Cerebellar cortex (tissue), 1 donor: Measurements from ENCODE around the gene CDK18.
A peak's percentile ranks its signal among the peaks of the same experiment; 100 is the strongest.

Experiments used
- DNase-seq: peaks from one replicate; pipeline ENCODE4 v3.0.0-alpha.2; 2015; ENCODE audit warnings: low spot score

The CDK18 gene

DNA sequence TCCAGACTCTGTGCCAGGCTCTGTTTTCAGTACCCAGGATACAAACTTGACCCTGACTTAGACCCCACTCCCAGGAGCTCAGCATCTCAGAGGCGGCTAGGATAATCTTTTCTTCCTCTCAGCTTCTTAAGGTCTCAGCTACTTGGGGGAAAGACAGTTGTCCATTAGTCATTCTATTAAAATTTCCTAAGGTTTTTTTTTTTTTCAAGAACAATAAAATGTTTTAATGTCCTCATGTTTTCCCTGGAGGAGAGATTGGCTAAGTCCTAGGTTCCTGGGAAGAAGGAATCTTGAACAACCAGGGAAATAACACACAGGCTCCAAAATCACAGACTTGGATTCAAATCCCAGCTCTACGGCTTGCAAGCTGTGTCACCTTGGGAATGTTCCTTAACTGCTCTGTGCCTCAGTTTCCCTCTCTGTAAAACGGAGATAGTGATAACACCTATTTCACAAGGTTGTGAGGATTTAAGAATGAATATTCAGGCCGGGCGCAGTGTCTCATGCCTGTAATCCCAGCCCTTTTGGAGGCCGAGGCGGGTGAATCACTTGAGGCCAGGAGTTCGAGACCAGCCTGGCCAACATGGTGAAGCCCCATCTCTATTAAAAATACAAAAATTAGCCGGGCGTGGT is 33.0 kb downstream of the CDK18 start:
- no peak for DNase-seq

DNA sequence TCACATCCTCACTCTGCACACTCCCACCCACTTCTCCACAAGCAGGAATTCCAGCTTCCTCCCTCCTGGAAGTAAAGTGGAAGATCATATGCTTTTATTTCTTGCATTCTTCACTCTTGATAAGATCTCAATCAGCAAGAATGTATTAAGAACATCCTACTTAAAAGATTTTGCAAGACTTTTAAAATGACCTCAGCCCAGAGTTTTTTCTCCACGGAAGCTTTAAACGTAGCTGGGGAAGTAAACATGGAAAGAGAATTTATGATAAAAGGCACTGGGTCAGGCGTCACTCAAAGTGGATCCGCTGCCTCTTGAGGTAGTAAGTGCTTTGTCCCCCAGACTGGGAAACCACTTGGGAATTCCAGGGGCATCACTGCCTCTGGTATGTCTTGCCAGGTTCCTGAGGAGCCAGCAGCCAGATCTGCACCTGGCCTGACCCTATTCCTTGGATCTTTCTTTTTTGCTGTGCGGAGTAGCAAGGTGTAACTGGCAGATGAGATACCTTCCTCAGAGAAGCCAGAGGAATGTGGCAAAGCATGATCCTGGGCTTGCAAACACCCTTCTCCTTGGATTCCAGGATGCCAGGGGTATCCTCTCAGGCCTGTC is 33.9 kb downstream of the CDK18 start:
- DNase-seq, result no peak

DNA sequence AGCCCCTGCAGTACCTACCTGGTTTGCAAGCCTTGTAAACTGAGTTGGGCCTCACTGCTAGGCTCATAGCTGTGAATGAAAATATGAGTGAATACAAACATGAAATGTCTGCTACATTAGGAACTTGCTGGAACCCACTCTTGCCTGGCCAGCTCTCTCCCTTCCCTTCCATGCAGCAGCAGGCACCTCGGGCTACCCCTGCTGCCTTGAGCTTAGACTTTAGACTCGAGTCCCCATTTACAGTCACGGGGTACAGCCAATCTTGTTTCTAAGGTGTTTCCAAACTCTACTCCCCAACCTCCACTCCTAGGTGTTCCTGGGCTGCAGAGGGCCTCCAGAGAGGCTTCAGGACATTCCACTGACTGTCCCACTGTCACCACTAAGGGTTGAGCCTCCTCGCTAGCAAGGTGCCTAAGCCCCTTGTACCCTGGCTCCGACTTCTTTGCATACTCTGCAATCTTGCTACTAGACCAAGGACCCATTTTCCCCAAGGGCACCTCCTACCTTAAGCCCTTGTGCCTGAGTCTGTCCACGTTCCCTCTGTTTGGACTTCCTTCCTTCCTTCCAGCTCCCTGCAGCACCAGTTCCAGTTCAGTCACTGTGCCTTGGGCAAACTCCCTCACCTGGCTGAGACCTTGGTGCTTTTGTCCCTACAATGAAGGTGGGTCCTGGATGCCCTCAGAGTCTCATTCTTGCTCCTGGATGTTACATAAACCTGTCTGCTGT is 36.9 kb downstream of the CDK18 start:
- DNase-seq, result no peak

DNA sequence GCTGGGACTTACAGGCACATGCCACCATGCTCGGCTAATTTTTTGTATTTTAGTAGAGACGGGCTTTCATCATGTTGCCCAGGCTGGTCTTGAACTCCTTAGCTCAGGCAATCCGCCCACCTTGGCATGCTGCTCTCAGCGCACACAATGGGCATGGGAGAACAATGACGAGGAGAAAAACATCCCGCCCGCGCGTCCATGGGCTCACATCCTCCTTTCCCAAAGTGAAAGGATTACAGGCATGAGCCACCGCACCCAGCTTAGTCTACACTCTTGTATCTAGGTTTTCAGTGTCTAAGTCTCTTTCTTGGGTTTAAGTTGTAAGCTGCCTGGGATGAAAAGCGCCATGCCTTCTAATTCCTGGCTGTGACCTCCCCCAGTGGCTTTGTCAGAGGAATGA is 37.9 kb downstream of the CDK18 start:
- DNase-seq, result no peak

DNA sequence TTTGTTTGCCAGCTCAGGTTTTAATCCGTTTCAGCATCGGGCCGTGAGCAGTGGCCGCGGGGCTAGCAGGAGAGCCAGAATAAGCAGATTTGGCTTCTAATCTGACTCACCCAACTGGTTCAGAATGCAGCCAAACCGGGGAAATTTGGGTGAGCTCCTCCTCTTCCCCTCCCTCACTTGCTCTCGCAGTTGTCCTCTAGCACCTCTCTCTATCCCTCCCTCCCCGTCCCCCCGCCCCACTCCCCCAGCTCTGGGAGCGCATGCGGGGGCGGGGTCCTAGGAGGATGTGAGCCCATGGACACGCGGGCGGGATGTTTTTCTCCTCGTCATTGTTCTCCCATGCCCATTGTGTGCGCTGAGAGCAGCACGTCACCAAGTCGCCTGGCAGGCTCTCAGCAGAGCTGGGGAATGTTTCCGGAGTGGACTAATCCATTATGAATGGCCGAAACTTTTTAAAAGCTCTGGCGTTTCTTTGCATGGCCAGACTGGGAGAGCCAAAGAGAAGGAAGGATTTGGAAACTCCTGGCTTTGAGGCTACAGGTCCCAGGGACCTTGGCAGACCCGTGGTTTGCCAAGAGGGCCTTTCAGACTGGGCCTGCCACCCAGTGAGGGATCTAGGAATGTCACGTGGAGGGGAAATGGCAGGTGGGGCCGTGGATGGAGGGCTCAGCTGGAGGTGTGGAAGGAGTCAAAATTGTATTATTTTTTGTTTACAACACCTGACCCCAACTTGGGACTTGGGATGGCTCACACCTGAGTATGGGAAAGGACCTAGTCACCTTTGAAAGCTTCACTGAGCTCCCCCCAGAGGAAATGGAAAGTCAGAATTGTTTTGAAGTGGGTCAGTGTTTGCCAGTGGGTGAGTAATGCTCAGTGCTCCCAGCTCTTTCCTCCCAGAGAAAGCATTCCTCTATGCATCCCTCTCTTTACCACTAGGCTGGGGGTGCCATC is 39.2 kb downstream of the CDK18 start:
- DNase-seq, result peak; percentile 66

DNA sequence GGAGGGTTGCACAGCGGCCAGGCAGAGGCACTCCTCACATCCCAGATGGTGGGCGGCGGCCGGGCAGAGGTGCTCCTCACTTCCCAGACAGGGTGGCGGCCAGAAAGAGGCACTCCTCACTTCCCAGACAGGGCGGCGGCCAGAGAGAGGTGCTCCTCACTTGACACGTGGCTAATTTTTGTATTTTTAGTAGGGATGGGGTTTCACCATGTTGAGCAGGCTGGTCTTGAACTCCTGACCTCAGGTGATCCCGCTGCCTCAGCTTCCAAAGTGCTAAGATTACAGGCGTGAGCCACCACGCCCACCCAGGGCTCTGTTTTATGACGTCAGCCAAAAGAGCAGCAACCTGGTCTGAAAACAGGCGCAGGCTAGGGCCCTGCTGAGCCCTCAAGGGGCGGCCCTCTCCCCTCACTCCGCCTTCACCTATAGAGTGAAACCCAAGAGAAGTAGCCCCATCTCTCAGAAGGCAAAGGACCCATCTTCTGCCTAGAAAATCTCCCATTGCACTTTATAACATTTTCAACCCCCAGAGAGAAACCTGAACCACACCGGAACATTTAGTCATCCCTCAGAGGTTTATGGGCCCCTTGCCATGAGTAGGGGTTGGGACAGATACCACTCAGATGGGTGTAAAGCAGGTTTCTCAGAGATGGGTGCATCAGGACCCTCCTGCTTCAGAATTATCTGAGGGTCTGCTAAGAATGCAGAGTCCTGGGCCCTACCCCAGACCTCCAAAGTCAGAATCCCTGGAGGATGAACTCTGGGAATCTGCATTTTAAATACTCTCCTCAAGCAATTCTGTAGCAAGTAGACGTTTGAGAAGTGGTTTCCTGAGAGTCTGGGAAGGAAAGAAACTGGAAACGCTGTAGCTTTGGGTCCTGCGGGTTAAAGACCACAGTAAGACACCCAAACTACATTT is 40.8 kb downstream of the CDK18 start:
- DNase-seq, result no peak

DNA sequence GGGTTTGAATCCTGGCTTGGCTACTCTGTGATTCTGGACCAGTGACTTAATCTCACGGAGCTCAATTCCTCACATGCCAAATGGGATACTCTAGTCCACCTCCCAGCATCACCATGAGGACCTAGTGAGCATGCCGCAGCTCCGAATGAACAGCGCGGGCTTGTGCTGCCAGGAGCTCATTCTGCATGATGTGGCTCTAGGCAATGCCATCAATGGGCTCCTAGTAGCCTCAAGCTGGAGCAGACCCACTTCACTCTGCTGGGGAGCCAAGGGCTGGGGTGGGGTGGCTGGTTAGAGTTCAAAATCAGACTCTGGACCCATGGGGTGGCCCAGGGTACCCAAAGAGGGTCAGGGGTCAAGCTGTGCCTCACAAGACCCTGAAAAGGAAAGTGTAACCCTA is 41.5 kb downstream of the CDK18 start:
- DNase-seq, result no peak

DNA sequence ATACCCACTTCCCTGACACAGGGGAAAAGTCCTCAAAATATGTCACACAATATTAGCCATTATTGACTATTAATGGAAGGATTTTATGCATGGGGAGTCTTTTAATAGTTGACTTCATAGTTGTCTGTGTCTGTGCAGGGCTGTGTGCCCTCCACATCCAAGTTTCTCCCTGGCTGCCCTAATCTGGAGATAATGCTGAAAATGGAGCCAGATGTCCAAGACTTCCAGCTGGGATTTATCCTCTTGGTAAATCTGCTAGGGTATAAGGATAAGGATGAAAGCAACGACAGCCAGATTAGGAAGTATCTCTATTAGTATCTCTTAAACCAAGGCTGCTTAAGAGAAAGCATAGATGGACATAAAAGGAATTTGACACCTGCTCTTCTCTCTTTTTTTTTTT is 42.1 kb downstream of the CDK18 start:
- no peak for DNase-seq

DNA sequence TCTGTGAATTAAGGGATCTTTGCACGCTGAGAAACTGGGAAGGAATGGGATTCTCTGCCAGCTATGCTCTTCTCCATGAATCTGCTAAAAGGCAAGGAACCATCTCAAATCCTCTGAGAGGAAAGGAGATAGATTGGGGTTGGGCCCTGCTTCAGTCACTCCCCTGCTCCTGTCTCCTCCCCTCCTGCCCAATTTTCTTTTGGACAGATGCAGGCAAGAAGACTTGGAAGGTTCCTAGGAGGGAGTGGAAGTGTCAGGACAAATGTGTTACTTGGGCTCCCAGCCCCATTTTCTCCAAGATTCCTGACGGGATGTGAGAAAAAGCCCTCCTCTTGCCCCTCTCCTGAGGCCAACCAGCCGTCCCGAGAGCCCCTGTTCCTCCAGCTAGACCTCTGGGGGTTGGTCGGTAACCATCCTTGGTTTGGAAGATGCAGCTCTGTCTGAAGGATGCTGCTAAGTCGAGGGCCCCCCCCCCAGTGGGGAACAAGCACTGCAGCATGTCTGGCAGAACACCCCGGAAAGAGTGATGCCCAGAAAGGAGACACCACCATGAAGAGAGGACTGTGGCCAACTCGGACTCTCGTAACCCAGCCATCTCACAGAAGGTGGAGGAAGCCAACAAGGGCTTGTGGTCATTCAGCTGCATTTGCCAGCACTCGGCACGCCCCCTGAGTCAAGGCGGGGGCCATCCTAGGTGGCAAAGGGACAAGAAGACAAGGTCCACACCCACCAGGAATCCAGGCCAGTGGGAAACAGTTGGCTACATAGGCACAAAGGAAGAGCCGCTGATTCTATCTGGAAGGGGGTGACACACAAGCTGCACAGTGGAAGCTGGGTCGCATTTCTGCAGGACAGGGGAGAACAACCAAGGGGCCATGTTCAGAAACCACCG is 43.7 kb downstream of the CDK18 start:
- peak; percentile 62 for DNase-seq

DNA sequence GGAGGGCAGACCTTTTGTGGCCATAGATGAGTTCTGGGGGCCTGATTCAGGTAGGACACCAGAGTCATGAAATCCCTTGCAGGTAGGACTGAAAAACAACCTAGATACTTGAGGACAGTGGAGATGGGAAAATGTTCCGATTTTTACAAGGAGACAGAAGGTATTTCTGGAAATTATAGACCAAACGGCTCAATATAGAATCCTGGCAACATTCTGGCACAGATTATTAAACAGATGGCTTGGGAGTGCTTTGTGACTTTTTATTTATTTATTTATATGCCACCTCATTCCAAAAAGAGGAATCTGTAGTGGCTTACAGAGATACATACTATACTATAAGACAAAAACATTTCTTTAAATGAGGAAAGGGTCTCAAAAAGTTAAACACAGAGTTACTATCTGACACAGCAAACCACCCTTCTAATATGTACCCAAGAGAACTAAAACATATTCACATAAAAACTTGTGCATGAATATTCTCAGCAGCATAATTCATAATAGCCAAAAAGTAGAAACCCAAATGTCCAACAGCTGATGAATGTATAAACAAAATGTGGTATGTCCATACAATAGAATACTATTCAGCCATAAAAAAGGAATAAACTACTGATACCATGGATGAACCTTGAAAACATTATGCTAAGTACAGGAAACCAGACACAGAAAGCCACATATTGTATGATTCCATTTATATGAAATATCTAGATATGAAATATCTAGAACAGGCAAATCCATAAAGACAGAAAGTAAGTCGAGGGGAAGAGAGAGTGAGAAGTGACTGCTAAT is 49.8 kb downstream of the CDK18 start:
- DNase-seq, result peak; percentile 93

DNA sequence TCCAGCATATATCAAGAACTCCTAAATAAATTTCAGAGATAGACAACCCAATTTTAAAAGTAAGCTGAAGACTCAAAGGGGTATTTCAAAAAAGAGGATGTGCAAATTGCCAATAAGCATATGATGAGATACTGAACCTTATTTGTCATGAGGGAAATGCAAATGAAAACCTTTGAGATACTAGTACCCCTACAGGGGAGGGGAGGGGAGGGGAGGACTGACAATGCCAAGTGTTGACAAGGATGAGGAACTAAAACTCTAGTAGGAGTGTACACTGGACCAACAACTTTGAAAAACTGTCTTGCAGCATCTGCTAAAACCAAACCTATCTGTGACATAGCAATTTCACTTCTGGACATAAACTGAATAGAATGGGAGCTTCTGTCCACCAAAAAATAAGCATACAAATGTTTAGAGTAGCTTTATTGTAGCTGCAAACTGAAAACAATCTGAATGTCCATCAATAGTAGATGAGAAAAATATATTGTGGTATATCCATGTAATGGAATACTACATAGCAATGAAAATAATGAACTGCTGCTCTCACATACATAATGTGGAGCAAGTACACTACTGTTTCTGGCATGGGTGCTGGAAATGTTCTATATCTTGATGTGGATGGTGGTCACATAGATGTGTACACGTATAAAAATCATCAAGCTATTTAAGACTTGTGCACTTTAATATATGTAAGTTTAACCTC is 57.2 kb downstream of the CDK18 start:
- DNase-seq, result no peak

DNA sequence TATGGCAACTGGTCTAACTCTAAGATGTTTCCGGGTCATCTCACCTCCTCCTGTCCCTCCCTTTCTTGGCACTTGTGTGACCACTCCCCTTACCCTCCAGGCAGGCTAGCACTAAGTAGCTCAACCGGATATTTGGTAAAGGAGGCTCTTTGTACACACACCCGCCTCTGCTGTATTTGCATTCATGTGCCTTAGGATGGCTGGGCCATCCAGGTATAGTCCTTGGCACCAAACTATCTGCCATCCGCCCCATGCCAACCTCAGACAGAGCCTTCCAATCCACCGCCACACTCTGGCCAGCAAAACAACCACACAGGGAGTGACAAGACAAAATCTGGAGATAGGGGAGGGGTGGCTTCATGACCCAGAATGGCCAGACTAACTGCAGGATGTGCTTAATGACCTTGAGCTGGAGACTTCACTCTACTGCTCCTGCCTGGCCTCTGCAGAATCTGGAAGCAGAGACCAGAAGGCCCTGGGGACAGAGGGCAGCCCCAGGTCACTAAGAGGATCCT is 59.5 kb downstream of the CDK18 start:
- DNase-seq, result no peak

DNA sequence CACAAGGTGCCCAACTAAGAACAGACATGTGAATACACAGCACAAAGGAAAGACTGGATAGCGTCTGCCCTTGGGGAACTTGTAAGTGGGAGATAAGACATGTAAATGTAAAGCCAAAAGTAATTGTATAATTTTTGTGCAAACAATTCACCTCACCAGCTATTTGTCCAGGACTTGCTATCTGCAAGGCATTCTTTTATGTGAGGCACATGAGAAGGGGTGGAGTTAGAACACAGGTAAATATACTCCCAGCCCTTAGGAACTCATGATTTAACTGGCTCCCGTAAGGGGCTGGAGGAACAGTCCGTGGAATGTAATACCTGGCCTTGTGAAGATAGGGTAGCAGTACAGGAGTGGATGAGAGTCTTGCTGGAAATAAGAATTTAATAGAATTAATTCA is 61.3 kb downstream of the CDK18 start:
- no peak for DNase-seq

DNA sequence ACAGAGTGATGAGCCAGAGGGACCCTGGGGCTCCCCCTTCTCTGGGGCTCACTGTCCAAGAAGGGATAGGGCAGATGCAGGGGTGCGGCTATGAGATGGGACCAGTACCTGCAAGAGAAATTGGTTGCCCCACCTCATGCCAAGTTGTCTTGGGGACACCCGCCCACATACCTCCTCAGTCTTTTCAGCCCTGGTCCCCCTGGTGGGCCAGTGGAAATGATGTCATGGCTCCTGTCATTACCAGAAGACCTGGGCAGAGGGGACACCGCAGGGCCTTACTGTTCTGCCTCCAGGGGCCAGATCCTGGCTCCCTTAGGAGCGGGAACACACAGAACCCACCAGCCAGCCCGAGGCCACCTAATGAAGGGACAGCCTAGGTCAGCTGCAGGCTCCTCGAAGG is 63.2 kb downstream of the CDK18 start:
- DNase-seq, result no peak

DNA sequence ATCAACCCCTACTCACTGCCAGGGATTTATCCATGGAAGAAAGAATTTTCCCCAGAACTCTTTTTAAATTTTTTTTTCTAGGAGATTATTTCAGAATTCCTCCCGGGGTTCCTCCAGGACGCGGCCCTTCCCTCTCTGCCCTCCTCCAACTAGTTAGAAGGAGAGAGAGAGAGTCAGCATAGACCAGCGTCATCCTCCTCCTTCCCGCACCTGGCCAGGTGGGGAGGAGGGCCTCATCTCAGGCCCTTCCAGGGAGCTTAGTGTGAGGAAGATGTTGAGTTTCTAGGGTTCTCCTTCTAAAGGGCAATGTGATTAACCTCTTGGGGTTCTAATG is 63.6 kb downstream of the CDK18 start:
- no peak for DNase-seq

DNA sequence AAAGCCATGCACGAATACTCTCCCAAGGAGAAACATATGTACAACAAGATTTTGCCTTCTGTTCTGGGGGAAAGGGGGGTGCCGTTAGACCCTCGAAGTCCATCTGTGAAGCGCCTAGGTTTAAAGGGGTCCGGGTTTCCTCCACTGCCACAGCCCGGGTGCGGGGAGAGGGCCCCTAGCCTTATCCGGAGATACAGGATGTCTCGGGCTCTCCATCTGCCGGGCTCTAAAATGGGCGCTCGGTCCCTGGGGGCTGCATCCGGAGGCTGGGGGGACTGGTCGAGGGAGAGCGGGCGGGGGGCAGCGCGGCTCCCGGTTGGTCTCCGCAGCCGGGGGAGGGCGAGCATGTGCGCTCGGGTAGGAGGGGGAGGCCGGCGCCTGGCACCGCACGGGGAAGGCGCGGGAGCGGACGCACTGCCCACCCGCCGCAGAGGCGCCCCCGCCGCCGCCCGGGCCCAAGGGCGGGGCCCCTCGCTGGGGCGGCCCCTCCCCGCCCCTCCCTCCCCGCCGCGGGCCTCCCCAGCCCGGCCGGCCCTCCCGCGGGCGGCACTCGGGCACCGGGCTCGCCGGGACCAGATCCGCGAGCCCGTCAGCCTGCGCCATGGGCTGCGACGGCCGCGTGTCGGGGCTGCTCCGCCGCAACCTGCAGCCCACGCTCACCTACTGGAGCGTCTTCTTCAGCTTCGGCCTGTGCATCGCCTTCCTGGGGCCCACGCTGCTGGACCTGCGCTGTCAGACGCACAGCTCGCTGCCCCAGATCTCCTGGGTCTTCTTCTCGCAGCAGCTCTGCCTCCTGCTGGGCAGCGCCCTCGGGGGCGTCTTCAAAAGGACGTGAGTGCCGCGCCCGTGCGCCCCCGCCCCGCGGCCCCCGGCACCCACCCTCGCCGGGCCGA is 64.2 kb downstream of the CDK18 start:
- no peak for DNase-seq

DNA sequence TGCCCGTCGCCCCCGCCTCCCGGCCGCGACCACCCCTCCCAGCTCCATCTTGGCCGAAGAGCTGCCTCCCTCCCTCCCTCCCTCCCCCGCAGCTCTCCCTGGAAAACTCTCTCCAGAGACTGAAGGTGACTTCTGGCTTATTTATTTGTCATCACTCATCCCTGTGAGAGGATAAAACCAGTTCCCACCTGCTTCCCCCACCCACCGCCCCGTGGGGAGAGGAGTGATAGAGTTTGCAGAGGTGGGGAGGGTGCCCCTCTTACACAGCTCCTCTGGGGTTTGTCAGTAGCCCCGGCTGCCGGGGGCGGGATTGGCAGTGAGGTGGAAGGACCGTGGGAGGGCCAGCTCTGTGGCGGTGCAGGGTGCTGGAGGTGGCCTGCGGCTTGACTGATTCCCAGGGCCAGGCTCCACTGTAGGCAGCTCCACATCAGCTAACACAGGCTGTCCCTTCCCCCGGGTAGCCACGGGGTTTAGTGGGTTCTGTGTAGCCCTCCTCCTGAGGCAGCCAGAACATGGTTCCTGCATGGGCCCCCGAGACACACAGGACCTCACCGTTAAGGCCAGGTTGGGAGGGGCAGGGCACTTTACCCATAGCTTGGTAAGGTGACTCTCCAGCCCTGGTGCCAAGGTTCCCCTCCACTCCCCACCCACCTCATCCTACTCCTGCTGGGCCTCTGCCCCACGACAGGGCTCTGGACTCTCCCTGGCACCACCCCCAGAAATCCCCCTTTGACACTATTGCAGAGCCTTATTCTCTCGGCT is 65.1 kb downstream of the CDK18 start:
- no peak for DNase-seq
